GM18511 (cell line): ENCODE measurements around the gene SLC35F2.
"Not testable (repeated sequence)": the region's sequence is repeated elsewhere in the genome, so short reads cannot be mapped to it uniquely, and the experiment has no call there.

Experiments
- ATAC-seq: cut with Tn5 transposase; IDR thresholded peaks from one replicate; pipeline ENCODE4 v1.9.1; 2021; ENCODE audit warnings: mild to moderate bottlenecking, moderate library complexity; ENCODE audit not compliant: unreplicated experiment

The SLC35F2 gene

DNA sequence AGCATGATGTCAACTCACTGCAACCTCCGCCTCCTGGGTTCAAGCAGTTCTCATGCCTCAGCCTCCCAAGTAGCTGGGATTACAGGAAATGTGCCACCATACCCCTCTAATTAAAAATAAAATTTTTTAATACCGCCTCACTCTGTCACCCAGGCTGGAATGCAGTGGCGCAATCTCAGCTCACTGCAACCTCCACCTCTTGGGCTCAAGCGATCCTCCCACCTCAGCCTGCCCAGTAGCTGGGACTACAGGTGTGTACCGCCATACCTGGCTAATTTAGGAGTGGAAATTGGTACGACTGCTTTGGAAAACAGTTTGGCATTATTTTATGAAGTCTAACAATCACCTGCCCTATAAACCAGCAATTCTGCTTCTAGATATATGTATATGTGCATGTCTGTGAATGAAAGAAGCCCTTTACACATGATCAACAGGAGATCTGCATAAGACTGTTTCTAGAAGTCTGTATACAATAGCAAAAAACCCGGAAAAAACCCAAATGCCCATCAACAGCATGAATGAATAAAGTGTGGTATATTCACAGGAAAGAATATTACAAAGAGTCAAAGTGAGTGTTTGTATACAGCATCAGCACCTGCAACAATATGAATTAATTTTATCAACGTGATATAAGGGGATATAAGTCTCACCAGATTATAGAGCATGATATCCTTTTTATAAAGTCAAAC, 16.0 kb downstream of the SLC35F2 start:
- ATAC-seq: no peak

- peak; percentile 42 for ATAC-seq
These were observed 18.5 kb downstream of the SLC35F2 start for GRCh38 chr11:107840129-107840484.

DNA sequence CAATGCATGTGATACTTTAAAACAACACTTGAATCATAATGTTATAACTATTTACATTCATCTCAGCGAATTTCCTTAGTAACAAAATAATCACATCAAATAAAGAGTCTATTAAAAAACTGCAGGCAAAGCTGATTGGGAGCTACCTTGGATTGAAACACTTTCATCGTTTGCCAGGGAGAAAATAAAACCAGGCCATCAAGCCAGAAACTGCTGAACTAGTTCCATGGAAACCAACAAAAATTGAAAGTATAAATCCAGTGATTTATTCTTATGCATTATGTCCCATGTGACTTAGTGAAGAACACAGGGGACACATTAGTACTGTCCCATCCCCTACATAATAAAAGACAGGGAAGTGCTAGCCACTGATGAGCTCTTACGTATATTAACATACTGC, 21.7 kb downstream of the SLC35F2 start:
- ATAC-seq: no peak

- ATAC-seq: no peak
These were observed 23.6 kb downstream of the SLC35F2 start for GRCh38 chr11:107834995-107835394.

DNA sequence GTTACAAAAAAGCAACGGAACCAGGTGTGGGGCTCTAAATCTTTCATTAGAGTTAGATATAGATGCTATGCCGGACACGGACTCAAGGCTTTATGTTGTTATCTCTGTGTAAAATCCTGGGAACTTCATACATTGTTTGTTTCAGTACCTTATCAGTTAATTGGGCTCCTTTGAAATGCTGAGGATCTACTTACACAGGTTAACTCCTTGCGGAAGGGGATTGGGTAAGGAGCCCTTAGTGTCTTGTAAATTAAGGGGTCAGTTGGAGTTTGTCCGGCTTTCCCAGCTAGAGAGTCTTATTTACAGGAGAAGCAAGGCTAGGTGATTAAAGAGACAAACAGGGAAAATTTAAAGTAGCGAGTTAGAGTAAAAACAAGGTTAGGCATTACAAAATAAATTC, 24.7 kb downstream of the SLC35F2 start:
- ATAC-seq: not testable (repeated sequence)

GRCh38 chr11:107830915-107831540, 27.6 kb downstream of the SLC35F2 start:
- ATAC-seq: no peak

GRCh38 chr11:107827041-107827440, 31.5 kb downstream of the SLC35F2 start:
- no peak for ATAC-seq

- no peak for ATAC-seq
These were observed 32.7 kb downstream of the SLC35F2 start for GRCh38 chr11:107825875-107826274.

DNA sequence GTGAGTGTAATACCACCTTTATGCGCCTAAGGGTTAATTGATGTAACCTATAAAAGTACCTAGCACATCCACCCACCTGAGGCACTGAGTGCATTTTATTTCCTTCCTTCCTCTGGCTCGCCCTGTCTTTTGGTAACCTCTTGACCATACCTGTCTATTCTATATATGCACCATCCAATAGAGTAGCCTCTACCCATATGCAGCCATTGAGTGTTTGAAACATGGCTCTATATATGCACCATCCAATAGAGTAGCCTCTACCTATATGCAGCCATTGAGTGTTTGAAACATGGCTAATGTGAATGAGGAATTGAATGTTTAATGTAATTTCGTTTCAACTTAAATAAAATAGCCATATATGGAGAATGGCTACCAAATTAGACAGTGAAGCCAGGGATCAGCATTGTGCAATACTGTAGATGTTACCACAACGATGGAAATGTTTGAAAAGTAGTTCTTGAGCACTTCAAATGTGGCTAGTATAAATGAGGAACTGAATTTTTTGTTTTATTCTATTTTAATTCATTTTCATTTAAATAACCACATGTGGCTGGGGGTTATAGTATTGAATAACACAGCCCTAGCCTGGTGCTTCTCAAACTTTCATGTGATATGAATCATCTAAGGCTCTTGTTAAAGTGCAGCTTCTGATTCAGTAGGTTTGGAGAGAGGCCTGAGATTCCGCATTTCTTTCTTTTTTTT, 33.8 kb downstream of the SLC35F2 start:
- ATAC-seq: no peak

DNA sequence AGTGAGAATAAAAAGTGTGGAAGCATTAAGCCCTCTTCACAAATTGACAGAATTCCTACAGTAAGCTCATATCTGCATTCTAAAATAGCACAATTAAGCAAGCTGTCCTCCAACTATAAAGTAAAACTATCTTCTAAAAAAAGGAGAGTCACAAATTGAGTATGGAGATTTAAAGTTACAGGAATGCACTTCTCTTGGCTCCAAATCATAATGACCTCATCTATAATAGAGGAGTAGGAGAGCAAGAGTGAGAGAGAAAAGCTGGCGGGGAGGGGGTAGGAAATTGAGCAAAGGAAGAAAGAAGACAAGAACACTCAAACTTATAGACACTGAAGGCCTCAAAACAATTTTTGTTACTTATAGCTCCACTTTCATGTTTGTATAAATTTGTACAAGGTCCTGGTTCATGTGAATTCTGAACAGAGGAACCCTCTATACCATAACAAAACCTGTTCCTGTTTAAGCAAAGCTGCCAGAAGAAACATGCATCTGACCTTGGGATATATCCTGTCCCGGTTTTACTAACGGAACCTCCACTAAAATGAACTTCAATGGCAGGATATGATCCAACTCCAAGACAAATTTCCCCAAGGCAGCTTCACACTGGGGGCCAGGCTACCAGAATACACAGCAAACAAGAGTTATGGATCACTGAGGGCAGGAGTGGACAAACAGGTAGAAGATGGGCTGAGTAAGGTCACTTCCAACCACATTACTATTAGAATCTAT, 37.2 kb downstream of the SLC35F2 start:
- no peak for ATAC-seq

GRCh38 chr11:107819361-107820014, 39.1 kb downstream of the SLC35F2 start:
- no peak for ATAC-seq

DNA sequence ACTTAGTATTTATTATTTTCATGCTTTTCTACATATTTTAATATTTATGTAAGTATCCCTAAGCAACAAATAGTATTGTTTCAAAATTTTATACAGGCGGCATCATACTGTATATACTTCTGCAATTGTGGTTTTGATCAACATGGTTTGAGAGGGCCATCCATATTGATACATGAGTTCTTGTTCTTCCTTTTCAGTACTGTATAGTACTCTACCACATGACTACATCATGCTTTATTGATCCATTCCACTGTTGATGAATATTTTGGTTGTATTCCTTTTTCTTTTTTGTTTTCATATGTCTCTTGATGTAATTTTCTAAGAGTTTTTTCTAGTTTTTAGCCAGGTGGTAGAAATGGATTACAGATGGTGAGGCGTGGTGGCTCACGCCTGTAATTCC, 40.1 kb downstream of the SLC35F2 start:
- no peak for ATAC-seq

DNA sequence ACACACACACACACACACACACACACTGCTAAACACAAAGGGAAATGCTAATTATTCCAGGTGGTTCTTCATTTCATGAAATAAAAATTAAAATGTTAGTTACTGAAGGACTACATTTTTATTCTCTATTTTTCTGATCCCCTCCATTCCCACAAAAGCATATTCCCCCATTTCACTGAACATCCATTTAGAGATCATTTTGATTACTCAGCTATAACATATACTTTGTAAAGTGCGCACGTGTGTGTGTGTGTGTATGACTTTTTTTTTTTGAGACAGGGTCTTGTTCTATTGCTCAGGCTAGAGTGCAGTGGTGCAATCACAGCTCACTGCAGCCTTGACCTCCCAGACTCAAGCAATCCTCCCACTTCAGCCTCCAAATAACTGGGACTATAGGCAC, 42.6 kb downstream of the SLC35F2 start:
- no peak for ATAC-seq

DNA sequence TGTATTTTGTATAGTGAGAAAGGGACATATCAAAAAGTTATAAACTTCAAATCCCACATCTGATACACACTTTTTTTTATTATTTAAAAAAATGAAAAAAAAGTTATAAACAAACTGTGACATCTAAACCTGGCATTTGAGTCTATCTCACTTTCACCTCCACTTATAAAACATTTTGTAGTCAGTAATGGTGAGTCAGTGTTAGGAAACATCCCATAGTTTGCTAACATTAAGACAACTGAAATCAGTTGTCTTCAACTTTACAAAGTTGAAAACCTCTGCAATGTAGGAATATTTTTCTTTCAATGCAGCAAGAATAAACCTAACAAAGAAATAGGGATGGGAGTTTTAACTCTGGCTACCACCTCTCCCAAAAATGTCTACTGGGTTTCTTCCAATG, 47.7 kb downstream of the SLC35F2 start:
- no peak for ATAC-seq

- no peak for ATAC-seq
These were observed 50.1 kb downstream of the SLC35F2 start for GRCh38 chr11:107808521-107808920.

GRCh38 chr11:107804971-107805370, 53.6 kb downstream of the SLC35F2 start:
- no peak for ATAC-seq

GRCh38 chr11:107804211-107804610, 54.4 kb downstream of the SLC35F2 start:
- no peak for ATAC-seq

DNA sequence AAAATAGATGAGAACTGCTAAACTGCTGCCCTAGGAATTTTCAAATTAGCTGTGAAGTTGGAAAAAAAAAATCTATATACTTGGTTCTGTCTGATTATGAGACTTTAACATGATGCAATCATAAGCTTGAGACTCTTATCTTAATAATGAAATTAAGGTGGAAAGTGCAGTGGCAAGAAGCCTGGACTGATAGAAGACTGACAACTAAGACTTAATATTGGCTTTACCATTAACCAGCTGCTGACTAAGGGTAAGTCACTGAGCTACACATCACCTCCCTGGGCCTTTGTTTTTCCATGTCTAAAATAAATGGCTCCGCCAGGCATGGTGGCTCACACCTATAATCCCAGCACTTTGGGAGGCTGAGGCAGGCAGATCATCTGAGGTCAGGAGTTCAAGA, 56.9 kb downstream of the SLC35F2 start:
- no peak for ATAC-seq

DNA sequence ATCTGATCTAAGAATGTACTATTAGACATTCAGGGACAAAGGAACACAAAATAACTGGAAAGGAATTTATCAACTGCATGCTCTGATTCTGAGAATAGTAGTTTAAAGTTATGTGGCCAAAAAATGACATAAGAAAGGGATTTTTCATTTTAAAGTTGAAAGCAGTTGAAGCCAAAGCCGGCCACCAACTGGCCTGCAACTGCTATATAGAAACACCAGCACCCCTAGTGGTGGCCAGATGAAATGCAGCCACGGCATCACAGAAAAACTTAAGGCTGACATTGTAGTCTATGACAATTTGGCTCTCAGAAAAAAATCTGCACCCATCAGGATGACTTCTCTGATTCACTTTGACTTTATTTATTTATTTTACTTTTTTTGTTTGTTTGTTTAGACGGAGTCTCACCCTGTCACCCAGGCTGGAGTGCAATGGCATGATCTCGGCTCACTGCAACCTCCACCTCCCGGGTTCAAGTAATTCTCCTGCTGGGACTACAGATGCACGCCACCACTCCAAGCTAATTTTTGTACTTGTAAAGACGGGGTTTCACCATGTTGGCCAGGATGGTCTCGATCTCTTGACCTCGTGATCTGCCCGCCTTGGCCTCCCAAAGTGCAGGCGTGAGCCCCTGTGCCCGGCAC, 59.2 kb downstream of the SLC35F2 start:
- ATAC-seq: peak; percentile 96

DNA sequence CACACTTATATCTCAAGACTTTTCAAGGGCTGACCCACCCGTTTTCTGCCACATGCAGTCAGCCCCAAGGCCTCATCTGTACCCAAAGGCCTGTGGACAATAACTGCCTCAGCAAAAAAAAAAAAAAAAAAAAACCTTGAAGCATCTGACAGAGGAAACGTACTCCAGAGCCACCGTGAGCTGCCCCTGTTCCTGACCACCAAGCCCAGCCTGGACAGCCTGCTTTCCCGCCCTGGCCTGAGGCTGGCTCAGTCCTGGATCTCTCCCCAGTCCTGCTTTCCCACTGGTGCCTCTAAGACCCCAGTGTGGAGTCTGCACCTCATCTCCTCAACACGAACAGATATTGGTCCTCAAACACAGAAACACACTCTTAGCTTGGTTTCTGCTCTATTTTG, 66.5 kb downstream of the SLC35F2 start:
- no peak for ATAC-seq
